Effector CD4-positive, alpha-beta T cell (primary cell): ENCODE results near the gene BLVRB.
"Not testable (repeated sequence)": the region's sequence is repeated elsewhere in the genome, so short reads cannot be mapped to it uniquely, and the experiment has no call there.

Experiments
- DNase-seq: peaks from one replicate; pipeline ENCODE4 v3.0.0-alpha.2; 2020

BLVRB gene

GRCh38 chr19:40446263-40446784, 19.2 kb downstream of the BLVRB start:
- no peak for DNase-seq

GRCh38 chr19:40445780-40446262, 19.7 kb downstream of the BLVRB start:
- no peak for DNase-seq

GRCh38 chr19:40444825-40445312, 20.7 kb downstream of the BLVRB start:
- no peak for DNase-seq

GRCh38 chr19:40444000-40444824, 21.3 kb downstream of the BLVRB start, which contains the start of gene SERTAD3:
SERTAD3 (minus strand) TSS chr19:40444335; CDS start chr19:40442080, 2,255 bp downstream.
- peak; percentile 96 for DNase-seq

- DNase-seq, result peak; percentile 99
Measured at GRCh38 chr19:40443131-40443999, 22.2 kb downstream of the BLVRB start.

- DNase-seq, result no peak
Measured at GRCh38 chr19:40442328-40443130, 23.0 kb downstream of the BLVRB start.

GRCh38 chr19:40441719-40442253, 23.8 kb downstream of the BLVRB start:
- no peak for DNase-seq

- DNase-seq, result no peak
Measured at GRCh38 chr19:40438284-40438683, 27.3 kb downstream of the BLVRB start.

GRCh38 chr19:40433391-40434216, 31.9 kb downstream of the BLVRB start:
- DNase-seq, result peak; percentile 39

- not testable (repeated sequence) for DNase-seq
Measured at GRCh38 chr19:40432760-40433159, 32.8 kb downstream of the BLVRB start.

- DNase-seq, result no peak
Measured at GRCh38 chr19:40431698-40432097, 33.8 kb downstream of the BLVRB start.

GRCh38 chr19:40430242-40430641, 35.3 kb downstream of the BLVRB start:
- not testable (repeated sequence) for DNase-seq

GRCh38 chr19:40428197-40428596, 37.3 kb downstream of the BLVRB start:
- not testable (repeated sequence) for DNase-seq

GRCh38 chr19:40425450-40426287, 39.9 kb downstream of the BLVRB start, which contains the start of gene SERTAD1:
SERTAD1 (minus strand) TSS chr19:40425992; CDS start chr19:40423546, 2,446 bp downstream.
- peak; percentile 100 for DNase-seq

- no peak for DNase-seq
Measured at GRCh38 chr19:40424637-40425449, 40.7 kb downstream of the BLVRB start.

GRCh38 chr19:40423938-40424337, 41.6 kb downstream of the BLVRB start:
- no peak for DNase-seq

- DNase-seq, result no peak
Measured at GRCh38 chr19:40422748-40423566, 42.6 kb downstream of the BLVRB start.
